Measurements from ENCODE around the gene CHIC2.
"Not testable (repeated sequence)": the region's sequence is repeated elsewhere in the genome, so short reads cannot be mapped to it uniquely, and the experiment has no call there.

The CHIC2 gene

DNA sequence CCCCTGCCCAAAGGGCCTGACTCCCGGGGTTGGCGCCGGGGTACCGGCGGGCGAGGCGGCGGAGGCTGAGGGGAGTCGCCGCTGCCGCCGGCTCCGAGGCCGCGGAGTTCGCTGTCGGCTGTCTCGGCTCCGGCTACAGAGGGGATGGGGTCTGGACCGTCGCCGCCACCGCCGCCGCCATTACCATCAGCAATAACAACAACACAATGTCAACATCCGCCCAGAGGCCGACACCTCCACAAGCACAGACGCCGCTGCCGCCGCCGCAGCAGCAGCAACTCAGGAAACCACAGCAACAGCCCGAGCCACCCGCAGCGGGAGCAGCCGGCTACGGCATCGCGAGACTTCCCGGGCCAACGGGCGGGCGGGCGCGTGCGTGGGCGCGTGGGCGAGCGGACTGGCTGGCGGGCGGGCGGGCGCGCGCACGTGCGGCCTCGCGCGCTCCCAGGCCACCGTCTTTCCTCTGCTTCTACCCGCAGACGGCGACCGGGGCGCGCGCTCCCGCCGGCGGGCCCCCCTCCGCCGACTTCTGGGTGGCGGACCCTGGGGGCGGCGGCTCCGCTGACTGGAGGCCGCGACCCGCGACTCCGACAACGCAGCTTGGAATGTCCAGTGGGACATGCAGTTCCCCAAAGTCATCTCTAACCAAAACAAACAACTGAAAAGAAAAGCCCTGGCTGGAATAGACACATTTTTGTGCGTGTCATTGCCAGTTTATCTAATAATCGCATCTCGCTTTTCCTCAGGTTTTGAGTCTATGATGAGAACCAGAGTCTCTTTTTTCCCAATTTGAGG, at the start of gene CHIC2:
Gene CHIC2 (minus strand): TSS at position 289 of the 795 bp plus-strand sequence. CDS start 305 bp downstream, outside the sequence.
- ATAC-seq (peak; percentile 86), DNase-seq (peak; percentile 96)

DNA sequence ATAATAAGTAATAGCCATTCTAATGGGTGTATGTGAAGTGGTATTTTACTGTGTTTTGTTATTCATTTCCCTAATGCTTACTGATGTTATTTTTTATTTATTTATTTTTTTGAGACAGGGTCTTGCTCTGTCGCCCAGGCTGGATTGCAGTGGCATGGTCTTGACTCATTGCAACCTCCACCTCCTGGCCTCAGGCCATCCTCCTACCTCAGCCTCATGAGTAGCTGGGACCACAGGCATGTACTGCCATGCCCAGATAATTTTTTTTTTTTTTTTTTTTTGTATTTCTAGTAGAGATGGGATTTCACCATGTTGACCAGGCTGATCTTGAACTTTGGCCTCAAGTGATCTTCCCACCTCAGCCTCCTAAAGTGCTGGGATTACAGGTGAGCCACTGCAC, 48.8 kb upstream of the CHIC2 start:
- ATAC-seq, DNase-seq: not testable (repeated sequence)

DNA sequence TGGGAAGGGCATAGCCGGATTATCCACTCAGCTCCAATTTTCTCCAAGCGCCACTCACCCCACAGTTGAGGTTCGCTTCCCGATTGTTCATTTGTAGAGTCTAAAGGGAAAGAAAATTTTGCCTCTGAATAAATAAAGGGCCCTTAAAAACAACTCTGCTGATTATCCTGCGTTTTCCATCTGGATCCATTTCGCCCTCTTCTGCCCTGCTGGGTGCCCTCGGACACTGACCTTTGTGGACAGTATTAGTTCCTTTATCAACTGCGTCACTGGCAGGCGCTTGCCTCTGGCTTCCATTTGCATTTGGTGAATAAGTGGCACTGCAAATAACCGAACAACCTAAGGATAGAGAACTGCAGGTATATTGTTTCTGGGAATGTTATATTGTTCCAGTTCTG, 45.6 kb upstream of the CHIC2 start:
- no peak for DNase-seq
- ATAC-seq, result no peak

DNA sequence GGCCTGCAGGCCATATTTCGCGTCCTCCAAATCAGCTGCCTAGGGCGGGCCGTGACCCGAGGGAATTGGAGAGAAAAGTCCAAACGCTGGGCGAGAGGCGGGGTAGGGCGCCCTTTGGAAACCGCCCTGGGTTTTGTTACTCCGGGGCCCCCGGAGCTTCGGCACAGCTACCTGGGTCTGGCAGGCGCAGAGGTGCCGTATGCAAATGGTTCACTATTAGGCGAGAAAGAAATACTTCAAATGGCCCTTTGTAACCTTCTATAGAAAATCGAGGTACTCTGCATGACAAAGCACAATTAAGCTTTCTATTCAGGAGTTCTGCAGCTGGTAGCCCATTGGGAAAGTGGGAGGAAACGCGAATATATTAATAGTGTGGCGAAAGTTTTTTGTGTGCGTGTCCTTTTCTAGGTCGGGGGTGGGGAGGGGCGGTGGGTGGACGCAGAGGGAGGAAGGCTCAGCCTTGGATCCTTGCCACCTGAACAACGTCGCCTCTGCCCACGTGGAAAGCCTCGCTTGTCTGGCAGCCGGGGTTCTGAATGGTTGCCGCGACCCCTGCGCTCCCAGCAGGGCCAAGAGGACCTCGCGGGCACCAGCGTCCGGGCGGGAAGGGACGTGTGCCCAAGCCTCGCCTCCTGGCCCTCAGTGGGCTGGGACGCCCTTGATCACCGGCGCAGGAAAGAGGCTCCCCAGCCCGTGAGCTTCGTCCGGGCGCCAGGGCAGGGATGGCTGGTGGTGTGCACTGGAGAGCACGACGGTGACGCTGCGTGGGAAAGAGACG, 45.0 kb upstream of the CHIC2 start:
- no peak for ATAC-seq
- DNase-seq, result no peak

GRCh38 chr4:54107951-54108748, 43.7 kb upstream of the CHIC2 start:
- ATAC-seq, result no peak
- no peak for DNase-seq

- ATAC-seq (no peak), DNase-seq (no peak)
These were observed 40.5 kb upstream of the CHIC2 start for GRCh38 chr4:54104907-54105306.

- no peak for ATAC-seq
- DNase-seq, result no peak
These were observed 38.8 kb upstream of the CHIC2 start for GRCh38 chr4:54103190-54103574.

DNA sequence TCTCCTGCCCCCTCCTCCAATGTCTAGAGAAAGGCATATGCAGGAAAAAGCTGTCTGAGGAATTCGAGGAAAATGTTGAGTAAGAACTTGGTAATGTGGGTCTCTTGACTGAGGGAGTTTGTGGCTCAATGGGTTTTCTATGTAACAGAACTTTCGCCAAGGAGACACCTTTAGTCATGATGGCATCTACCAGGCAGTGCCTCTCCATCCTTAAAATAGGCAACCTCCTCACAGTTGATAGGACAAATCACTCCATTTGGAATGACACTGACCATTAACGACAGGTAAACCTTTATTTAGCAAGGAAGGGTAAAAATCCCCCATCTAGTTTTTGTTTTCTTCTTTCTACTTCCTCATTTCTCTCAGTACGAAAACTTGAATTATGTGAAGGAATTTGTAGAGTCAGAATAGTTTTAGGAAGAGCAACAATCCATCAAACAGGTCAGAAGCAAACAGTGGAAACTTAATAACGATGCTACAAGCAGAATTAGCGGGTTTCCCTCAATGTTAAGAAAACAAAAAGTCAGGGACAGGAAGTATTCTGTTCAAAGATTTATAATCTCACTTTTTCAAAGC, 38.2 kb upstream of the CHIC2 start:
- DNase-seq (no peak), ATAC-seq (no peak)

DNA sequence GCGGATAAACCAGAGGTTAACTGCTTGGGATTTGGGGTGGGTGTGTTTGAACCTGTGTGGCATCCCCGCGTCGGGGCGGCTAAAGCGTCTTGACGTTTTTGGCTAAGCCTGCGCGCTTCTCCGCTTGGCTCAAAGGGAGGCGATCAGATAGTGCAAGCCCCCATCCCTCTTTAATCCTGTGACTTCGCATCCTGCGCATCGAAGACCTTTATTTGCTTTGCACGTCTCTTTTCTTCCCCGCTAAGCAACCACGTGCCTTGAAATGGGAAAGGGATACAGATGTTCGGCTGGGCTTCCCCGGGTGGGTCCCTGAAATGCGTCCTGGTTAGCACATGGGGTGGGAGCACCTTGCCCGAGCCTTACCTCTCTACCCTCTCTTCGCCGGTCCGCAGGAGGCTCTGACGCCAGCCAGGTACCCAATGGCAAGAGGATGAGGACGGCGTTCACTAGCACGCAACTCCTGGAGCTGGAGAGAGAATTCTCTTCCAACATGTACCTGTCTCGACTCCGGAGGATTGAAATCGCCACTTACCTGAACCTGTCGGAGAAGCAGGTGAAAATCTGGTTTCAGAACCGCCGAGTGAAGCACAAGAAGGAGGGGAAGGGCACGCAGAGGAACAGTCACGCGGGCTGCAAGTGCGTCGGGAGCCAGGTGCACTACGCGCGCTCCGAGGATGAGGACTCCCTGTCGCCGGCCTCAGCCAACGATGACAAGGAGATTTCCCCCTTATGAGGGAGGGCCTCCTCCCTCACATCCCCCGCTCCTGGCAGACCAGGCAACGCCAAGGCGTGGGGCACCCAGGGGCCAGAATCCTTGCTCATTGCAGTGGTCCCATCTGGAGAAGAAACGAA, 37.0 kb upstream of the CHIC2 start:
- DNase-seq, result no peak
- no peak for ATAC-seq

DNA sequence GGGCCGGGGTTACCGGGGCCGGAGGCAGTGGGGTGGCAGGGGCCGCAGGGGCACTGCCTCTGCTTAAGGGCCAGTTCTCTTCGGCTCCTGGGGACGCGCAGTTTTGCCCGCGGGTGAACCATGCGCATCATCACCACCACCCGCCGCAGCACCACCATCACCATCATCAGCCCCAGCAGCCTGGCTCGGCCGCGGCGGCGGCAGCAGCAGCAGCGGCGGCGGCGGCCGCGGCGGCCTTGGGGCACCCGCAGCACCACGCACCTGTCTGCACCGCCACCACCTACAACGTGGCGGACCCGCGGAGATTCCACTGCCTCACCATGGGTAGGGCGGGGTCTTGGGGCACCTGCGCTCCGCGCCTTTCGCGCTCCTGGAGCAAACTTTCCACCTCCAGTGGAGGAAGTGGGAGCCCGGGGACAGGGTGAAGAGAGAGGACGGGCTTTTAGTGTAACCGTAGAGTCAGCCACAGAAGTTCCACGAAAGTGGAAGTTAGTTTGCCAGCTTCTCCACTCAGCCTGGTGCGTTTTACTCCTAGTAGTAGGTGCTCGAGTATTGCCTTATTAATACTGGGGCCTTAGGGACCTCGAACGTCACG, 36.3 kb upstream of the CHIC2 start:
- DNase-seq, result no peak

DNA sequence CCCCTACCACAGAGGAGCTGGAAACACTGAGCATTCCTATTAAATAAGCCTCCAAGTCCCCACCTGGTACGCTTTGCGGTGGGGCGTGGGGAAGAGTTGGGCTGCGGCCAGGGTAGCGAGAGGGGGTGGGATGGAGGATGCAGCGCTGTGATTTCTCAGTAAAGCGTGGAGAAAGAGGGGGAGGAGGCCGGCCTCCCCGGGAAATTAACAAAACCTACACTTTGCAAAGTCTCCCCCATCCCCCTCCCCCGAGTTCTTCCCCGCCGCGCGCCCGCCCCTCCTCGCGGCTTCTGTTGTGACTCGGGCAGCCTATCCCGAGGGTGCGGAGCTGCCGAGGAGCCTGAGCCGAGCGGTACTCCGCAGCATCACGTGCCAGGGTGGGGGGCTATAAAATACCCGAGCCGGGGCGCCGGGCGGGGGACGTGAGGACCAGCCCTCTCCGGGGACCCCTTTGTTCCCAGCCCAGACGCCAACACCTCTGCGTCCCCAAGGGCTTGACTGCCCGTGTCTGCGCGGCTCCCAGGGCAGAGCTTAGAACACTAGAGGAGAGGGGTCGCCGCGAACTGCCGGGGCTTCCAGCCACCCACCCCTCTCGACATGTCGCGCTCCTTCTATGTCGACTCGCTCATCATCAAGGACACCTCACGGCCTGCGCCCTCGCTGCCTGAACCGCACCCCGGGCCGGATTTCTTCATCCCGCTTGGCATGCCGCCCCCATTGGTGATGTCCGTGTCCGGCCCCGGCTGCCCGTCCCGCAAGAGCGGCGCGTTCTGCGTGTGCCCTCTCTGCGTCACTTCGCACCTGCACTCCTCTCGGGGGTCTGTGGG, 35.6 kb upstream of the CHIC2 start, which contains the start of gene GSX2:
Gene GSX2 (plus strand): TSS at position 416 of the 827 bp plus-strand sequence. CDS start 182 bp downstream, at position 598.
- no peak for ATAC-seq
- DNase-seq, result no peak

More for the DNA sequence above, 36.3 kb upstream of the CHIC2 start:
- peak; percentile 21 for ATAC-seq

DNA sequence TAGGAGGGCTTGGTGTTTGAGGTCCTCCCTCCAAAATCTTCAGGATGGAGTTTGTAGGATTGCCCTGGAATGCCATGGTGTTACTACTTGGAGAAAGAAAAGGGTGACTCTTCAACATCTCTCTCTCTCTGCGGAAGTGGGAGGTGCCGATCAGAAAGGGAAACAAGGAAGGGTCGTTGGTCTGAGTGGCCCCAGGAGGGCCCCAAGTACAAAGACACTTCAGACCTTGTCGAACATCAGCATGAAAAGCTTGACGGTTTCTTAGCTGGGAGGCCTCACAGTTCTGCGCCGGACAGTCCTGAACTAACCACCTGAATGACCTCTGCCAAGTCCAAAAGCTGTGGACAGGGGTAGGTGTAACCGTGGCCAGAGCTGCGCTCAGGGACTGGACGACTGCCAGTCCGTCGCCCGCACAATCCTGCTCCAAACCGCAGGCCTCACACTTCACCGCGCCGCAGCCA, 34.9 kb upstream of the CHIC2 start:
- DNase-seq (no peak), ATAC-seq (no peak)

DNA sequence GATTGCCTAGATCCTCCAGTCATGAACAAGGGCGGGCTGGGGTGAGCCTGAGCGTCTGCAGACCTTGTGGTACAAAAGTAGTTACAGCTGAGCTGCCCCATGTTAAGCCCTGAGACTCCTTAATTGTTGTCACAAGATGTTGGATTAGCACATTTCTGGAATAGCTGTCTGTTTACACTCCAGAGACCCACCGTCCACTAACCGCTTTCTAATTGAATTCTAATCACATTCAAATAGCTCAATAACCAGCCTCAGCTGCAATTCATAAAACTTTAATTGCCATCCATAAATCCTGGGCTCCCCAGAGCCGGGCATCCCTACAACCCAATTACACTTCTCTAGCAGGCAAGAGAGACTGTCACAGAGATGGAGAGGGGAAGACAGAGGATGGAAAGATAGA, 34.0 kb upstream of the CHIC2 start:
- DNase-seq, result no peak
- ATAC-seq, result no peak

DNA sequence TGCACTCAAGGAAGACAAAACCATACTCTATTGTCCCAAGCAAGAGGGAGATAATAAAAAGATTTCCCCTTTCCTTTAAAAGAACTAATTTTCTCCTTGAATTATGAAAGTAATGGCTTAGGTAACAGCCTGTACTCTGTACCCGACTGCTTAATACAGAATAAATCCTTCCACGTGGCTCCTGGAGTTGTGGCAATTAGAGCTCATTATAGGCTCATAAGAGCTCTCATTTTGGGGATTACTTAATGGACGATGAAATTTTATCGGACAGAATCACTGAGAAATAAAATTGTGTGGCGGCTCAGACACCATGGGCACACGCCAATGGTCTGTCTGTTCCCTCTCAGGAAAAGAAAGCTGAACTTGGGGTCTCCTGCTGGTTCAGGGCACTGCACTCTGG, 32.7 kb upstream of the CHIC2 start:
- ATAC-seq (no peak), DNase-seq (no peak)

DNA sequence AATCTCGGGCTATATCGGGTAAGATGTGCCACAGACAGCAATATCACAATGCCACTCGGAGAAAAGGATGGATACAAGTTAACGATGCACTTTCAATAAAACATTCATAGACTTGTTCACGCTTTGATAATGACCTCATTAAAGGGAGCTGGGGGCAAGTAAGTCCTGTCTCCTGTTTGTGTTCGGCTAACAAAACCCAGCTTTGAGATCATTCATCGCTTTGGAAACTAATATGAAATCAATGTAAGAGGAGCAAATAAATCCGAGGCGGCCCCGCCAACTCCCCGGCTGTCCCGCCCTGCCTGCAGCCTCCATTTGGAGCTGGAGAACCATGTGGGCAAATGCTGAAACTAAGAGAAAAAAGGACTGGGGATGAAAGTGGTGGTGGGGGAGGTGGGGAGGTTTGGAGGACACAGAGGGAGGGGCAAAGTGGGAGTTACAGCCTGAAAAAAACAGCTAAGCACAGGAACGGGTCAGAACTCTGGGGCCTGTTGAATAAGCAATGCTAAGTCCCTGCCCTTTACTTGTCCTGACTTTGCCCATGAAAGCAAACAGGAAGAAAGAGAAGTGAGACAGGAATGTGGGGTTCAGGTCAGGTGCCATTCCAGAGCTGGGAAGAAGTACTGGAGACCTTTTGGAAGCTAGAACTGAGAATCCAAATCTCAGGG, 32.0 kb upstream of the CHIC2 start:
- no peak for ATAC-seq
- DNase-seq, result no peak

- ATAC-seq (no peak), DNase-seq (no peak)
These were observed 30.9 kb upstream of the CHIC2 start for GRCh38 chr4:54095110-54095825.

- no peak for DNase-seq
- ATAC-seq, result no peak
These were observed 30.0 kb upstream of the CHIC2 start for GRCh38 chr4:54094451-54094850.

All from stimulated activated naive CD8-positive, alpha-beta T cell treated with anti-CD3 and anti-CD28 coated beads, Interleukin-15, Interleukin-2, amounts not matched to agents 100 U/mL and 50 U/mL, for 24 hours (primary cell).